ENCODE data around the gene SH3BP5L.

DNA sequence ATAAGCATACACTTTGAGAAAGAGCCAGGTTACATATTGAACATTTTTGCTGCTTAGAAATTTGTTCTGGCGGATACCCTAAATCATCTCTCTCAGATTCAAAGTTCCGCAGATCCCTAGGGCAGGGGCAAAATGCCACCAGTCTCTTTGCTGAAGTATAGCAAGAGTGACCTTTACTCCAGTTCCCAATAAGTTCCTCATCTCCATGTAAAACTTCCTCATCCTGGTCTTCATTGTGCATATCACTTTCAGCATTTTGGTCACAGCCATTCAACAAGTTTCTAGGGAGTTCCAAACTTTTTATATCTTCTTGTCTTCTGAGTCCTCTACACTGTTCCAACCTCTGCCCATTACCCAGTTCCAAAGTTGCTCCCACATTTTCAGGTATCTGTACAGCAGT is 46.8 kb downstream of the SH3BP5L start:
- no peak for TF ChIP-seq DPF2 (IDR thresholded peaks at IDR 0.05)
- TF ChIP-seq, protein P1, sequence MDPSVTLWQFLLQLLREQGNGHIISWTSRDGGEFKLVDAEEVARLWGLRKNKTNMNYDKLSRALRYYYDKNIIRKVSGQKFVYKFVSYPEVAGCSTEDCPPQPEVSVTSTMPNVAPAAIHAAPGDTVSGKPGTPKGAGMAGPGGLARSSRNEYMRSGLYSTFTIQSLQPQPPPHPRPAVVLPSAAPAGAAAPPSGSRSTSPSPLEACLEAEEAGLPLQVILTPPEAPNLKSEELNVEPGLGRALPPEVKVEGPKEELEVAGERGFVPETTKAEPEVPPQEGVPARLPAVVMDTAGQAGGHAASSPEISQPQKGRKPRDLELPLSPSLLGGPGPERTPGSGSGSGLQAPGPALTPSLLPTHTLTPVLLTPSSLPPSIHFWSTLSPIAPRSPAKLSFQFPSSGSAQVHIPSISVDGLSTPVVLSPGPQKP (IDR thresholded peaks at IDR 0.05; ENCODE audit: low read depth, low read length), result no peak
- TF ChIP-seq ESRRA (IDR thresholded peaks at IDR 0.05; ENCODE audit: low read length), result no peak
- no peak for TF ChIP-seq TCF3 (IDR thresholded peaks at IDR 0.05; ENCODE audit: borderline replicate concordance, insufficient read depth, low read depth, low read length)
- TF ChIP-seq, protein P2, sequence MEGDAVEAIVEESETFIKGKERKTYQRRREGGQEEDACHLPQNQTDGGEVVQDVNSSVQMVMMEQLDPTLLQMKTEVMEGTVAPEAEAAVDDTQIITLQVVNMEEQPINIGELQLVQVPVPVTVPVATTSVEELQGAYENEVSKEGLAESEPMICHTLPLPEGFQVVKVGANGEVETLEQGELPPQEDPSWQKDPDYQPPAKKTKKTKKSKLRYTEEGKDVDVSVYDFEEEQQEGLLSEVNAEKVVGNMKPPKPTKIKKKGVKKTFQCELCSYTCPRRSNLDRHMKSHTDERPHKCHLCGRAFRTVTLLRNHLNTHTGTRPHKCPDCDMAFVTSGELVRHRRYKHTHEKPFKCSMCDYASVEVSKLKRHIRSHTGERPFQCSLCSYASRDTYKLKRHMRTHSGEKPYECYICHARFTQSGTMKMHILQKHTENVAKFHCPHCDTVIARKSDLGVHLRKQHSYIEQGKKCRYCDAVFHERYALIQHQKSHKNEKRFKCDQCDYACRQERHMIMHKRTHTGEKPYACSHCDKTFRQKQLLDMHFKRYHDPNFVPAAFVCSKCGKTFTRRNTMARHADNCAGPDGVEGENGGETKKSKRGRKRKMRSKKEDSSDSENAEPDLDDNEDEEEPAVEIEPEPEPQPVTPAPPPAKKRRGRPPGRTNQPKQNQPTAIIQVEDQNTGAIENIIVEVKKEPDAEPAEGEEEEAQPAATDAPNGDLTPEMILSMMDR (IDR thresholded peaks at IDR 0.05 in 2 of 3, conservative IDR thresholded peaks at IDR 0.05 in 1 of 3; ENCODE audit: control insufficient read depth in 2 of 3, extremely low read depth in 1 of 3, insufficient read depth in 1 of 3, low read depth in 3 of 3, low read length in 3 of 3), result no peak
- TF ChIP-seq, protein P3, sequence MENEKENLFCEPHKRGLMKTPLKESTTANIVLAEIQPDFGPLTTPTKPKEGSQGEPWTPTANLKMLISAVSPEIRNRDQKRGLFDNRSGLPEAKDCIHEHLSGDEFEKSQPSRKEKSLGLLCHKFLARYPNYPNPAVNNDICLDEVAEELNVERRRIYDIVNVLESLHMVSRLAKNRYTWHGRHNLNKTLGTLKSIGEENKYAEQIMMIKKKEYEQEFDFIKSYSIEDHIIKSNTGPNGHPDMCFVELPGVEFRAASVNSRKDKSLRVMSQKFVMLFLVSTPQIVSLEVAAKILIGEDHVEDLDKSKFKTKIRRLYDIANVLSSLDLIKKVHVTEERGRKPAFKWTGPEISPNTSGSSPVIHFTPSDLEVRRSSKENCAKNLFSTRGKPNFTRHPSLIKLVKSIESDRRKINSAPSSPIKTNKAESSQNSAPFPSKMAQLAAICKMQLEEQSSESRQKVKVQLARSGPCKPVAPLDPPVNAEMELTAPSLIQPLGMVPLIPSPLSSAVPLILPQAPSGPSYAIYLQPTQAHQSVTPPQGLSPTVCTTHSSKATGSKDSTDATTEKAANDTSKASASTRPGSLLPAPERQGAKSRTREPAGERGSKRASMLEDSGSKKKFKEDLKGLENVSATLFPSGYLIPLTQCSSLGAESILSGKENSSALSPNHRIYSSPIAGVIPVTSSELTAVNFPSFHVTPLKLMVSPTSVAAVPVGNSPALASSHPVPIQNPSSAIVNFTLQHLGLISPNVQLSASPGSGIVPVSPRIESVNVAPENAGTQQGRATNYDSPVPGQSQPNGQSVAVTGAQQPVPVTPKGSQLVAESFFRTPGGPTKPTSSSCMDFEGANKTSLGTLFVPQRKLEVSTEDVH (IDR thresholded peaks at IDR 0.05; ENCODE audit: low read depth, partially characterized antibody), result no peak
- no peak for TF ChIP-seq NFYB (IDR thresholded peaks at IDR 0.05; ENCODE audit: insufficient read depth, low read depth, low read length)
- TF ChIP-seq PAX8 (IDR thresholded peaks at IDR 0.05), result no peak
- TF ChIP-seq EZH2 (IDR thresholded peaks at IDR 0.05; ENCODE audit: borderline replicate concordance, control insufficient read depth, low read depth, low read length), result no peak
- TF ChIP-seq, protein P4, sequence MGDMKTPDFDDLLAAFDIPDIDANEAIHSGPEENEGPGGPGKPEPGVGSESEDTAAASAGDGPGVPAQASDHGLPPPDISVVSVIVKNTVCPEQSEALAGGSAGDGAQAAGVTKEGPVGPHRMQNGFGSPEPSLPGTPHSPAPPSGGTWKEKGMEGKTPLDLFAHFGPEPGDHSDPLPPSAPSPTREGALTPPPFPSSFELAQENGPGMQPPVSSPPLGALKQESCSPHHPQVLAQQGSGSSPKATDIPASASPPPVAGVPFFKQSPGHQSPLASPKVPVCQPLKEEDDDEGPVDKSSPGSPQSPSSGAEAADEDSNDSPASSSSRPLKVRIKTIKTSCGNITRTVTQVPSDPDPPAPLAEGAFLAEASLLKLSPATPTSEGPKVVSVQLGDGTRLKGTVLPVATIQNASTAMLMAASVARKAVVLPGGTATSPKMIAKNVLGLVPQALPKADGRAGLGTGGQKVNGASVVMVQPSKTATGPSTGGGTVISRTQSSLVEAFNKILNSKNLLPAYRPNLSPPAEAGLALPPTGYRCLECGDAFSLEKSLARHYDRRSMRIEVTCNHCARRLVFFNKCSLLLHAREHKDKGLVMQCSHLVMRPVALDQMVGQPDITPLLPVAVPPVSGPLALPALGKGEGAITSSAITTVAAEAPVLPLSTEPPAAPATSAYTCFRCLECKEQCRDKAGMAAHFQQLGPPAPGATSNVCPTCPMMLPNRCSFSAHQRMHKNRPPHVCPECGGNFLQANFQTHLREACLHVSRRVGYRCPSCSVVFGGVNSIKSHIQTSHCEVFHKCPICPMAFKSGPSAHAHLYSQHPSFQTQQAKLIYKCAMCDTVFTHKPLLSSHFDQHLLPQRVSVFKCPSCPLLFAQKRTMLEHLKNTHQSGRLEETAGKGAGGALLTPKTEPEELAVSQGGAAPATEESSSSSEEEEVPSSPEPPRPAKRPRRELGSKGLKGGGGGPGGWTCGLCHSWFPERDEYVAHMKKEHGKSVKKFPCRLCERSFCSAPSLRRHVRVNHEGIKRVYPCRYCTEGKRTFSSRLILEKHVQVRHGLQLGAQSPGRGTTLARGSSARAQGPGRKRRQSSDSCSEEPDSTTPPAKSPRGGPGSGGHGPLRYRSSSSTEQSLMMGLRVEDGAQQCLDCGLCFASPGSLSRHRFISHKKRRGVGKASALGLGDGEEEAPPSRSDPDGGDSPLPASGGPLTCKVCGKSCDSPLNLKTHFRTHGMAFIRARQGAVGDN (IDR thresholded peaks at IDR 0.05), result no peak
